Neural crest cell (in vitro differentiated cells): Measurements from ENCODE around the gene CYP26B1. TPM values are rescaled to one million over a fixed set of nuclear protein-coding genes. Genes with fewer than 3 reads are reported as not detected.
"Not testable (repeated sequence)": the region's sequence is repeated elsewhere in the genome, so short reads cannot be mapped to it uniquely, and the experiment has no call there.

Source experiments
- DNase-seq: peaks from one replicate; pipeline ENCODE4 v3.0.0; 2021; ENCODE audit warnings: low read depth, mixed read lengths, low spot score
- H3K27ac Mint-ChIP-seq: one replicate; pipeline ENCODE4 v1.8.0; 2021; ENCODE audit warnings: mild to moderate bottlenecking, mixed read lengths; ENCODE audit not compliant: unreplicated experiment
- H3K27me3 Mint-ChIP-seq: 2 replicates; pipeline ENCODE4 v1.8.0; 2021; ENCODE audit warnings: low read depth, mild to moderate bottlenecking, mixed read lengths
- H3K36me3 Mint-ChIP-seq: 2 replicates; pipeline ENCODE4 v1.8.0; 2021; ENCODE audit warnings: low read depth, mild to moderate bottlenecking, mixed read lengths
- H3K4me1 Mint-ChIP-seq: 2 replicates; pipeline ENCODE4 v1.8.0; 2021; ENCODE audit warnings: mixed read lengths
- H3K4me3 Mint-ChIP-seq: one replicate; pipeline ENCODE4 v1.8.0; 2021; ENCODE audit warnings: mild to moderate bottlenecking, mixed read lengths
- H3K9me3 Mint-ChIP-seq: 2 replicates; pipeline ENCODE4 v1.8.0; 2021; ENCODE audit warnings: mixed read lengths
- CTCF ChIP-seq: fragments of 200-600 bp; sonication (generic); conservative IDR thresholded peaks from 2 replicates; pipeline ENCODE4 v1.5.0; 2021; ENCODE audit warnings: antibody characterized with exemption, mild to moderate bottlenecking
- total RNA-seq: library from RNA; stranded (reverse); gene quantifications from 2 replicates; pipeline ENCODE4 v1.2.1, GENCODE V29; 2021

CYP26B1 gene
- total RNA-seq, 1 donor from 2014 or later = 16.4 TPM

GRCh38 chr2:72092111-72092510 is 55.6 kb downstream of the CYP26B1 start:
- no peak for DNase-seq
- Mint-ChIP-seq H3K9me3 (peaks cover 2% of the 10 kb centered on the region), H3K27me3 (peaks cover 6% of the 10 kb centered on the region), H3K4me1 (no peaks in the 10 kb centered on the region), H3K4me3 (no peak overlapping the region), H3K36me3 (no peaks in the 10 kb centered on the region), H3K27ac (no peak overlapping the region)
- TF ChIP-seq CTCF = no peak

GRCh38 chr2:72090781-72091482 is 56.7 kb downstream of the CYP26B1 start:
- Mint-ChIP-seq H3K4me3 (no peak overlapping the region), H3K27ac (no peak overlapping the region), H3K36me3 (no peaks in the 10 kb centered on the region), H3K27me3 (peaks cover 3% of the 10 kb centered on the region), H3K4me1 (no peaks in the 10 kb centered on the region), H3K9me3 (peaks cover 2% of the 10 kb centered on the region)
- DNase-seq = no peak
- TF ChIP-seq CTCF = no peak

DNA sequence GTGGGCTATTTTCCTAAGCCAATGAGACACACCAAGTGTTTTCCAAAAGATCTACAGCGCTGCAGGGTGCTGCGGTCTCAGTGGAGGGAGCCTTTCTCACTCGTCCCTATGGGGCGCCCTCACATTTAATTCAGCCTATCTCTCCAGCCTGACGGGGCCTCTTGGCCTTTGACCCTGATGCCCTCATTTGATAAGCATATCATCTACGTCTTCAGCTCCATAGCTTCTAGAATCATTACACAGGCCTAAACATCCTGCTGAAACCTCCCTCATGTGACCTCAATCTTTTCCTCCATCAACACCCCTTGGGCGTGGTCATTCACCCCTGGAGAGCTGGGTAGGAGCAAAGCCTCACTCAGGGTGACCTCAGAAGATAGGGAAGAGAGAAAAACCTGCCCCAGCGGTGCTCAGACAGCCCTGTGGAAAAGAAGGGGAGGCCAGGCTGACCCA is 57.4 kb downstream of the CYP26B1 start:
- no peaks in the 10 kb centered on the region for H3K4me1 Mint-ChIP-seq
- TF ChIP-seq CTCF = no peak
- DNase-seq = no peak
- H3K4me3 Mint-ChIP-seq = no peak overlapping the region
- H3K27ac Mint-ChIP-seq = no peak overlapping the region
- peaks cover 2% of the 10 kb centered on the region for H3K9me3 Mint-ChIP-seq
- no peaks in the 10 kb centered on the region for H3K36me3 Mint-ChIP-seq
- peaks cover 3% of the 10 kb centered on the region for H3K27me3 Mint-ChIP-seq

- TF ChIP-seq CTCF = no peak
- peaks cover 2% of the 10 kb centered on the region for H3K9me3 Mint-ChIP-seq
- no peaks in the 10 kb centered on the region for H3K36me3 Mint-ChIP-seq
- H3K4me1 Mint-ChIP-seq = no peaks in the 10 kb centered on the region
- no peak for DNase-seq
- H3K27me3 Mint-ChIP-seq = peaks cover 3% of the 10 kb centered on the region
- no peak overlapping the region for H3K4me3 Mint-ChIP-seq
- H3K27ac Mint-ChIP-seq = no peak overlapping the region
These were observed 58.1 kb downstream of the CYP26B1 start for GRCh38 chr2:72089537-72089936.

GRCh38 chr2:72089028-72089427 is 58.6 kb downstream of the CYP26B1 start:
- Mint-ChIP-seq H3K4me1 (no peaks in the 10 kb centered on the region), H3K27me3 (peaks cover 3% of the 10 kb centered on the region), H3K4me3 (no peak overlapping the region), H3K27ac (no peak overlapping the region), H3K36me3 (no peaks in the 10 kb centered on the region), H3K9me3 (peaks cover 2% of the 10 kb centered on the region)
- TF ChIP-seq CTCF = no peak
- DNase-seq = no peak

DNA sequence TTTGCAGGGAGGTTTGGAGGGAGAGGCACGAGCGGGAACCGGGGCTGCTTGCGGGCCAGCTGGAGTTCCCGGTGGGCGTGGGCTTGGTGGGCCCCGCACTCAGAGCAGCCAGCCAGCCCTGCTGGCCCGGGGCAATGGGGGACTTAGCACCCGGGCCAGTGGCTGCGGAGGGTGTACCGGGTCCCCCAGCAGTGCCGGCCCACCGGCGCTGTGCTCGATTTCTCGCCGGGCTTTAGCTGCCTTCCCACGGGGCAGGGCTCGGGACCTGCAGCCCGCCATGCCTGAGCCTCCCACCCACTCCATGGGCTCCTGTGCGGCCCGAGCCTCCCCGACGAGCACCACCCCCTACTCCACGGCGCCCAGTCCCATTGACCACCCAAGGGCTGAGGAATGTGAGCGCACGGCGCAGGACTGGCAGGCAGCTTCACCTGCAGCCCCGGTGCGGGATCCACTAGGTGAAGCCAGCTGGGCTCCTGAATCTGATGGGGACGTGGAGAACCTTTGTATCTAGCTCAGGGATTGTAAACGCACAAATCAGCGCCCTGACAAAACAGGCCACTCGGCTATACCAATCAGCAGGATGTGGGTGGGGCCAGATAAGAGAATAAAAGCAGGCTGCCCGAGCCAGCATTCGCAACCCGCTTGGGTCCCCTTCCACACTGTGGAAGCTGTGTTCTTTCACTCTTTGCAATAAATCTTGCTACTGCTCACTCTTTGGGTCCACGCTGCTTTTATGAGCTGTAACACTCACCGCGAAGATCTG is 60.6 kb downstream of the CYP26B1 start:
- not testable (repeated sequence) for H3K9me3 Mint-ChIP-seq, H3K27ac Mint-ChIP-seq, H3K4me3 Mint-ChIP-seq, DNase-seq, H3K36me3 Mint-ChIP-seq, H3K27me3 Mint-ChIP-seq, H3K4me1 Mint-ChIP-seq
